WTC11 (cell line): ENCODE measurements around the gene ZNG1C.
"Not testable (repeated sequence)": the region's sequence is repeated elsewhere in the genome, so short reads cannot be mapped to it uniquely, and the experiment has no call there.

Source experiments
- ATF2 ChIP-seq: sonication (generic); formaldehyde crosslinking; IDR thresholded peaks from 2 replicates; pipeline ENCODE4 v1.8.1; 2022; ENCODE audit warnings: low read depth, missing genetic modification reagents, borderline replicate concordance
- CBFB ChIP-seq: sonication (generic); formaldehyde crosslinking; IDR thresholded peaks from 2 replicates; pipeline ENCODE4 v1.8.1; 2022; ENCODE audit warnings: mild to moderate bottlenecking, low read depth, missing genetic modification reagents
- CTCF ChIP-seq: fragments of 200-600 bp; IDR thresholded peaks from 2 replicates; pipeline ENCODE4 v1.8.0; 2022; ENCODE audit warnings: antibody characterized with exemption
- E2F5 ChIP-seq: sonication (generic); formaldehyde crosslinking; IDR thresholded peaks from 2 replicates; pipeline ENCODE4 v1.8.1; 2022; ENCODE audit warnings: mild to moderate bottlenecking, moderate library complexity, missing genetic modification reagents
- IRF1 ChIP-seq: sonication (generic); formaldehyde crosslinking; IDR thresholded peaks from 2 replicates; pipeline ENCODE4 v1.8.0; 2023; ENCODE audit warnings: missing genetic modification reagents
- PREB ChIP-seq: sonication (generic); formaldehyde crosslinking; IDR thresholded peaks from 2 replicates; pipeline ENCODE4 v1.8.1; 2022; ENCODE audit warnings: mild to moderate bottlenecking, missing genetic modification reagents, moderate library complexity, borderline replicate concordance

GRCh38 chr9:68241683-68242082, at the start of gene ZNG1C:
- TF ChIP-seq PREB (CRISPR knock-in tag); CTCF; CBFB (CRISPR knock-in tag); E2F5; IRF1 (CRISPR knock-in tag); ATF2 (CRISPR knock-in tag): not testable (repeated sequence)
